CD4-positive, alpha-beta T cell (primary cell): ENCODE data around the gene GJB5. TPM values are rescaled to one million over a fixed set of nuclear protein-coding genes. Genes with fewer than 3 reads are reported as not detected.

ENCODE experiments used
- ATAC-seq: fragments of 200-7000 bp; cut with Tn5 transposase; one replicate; pipeline ENCODE4 v1.10.0; 2022; ENCODE audit warnings: mild to moderate bottlenecking; ENCODE audit not compliant: poor library complexity
- CTCF ChIA-PET: fragments of 350-600 bp; sonication (Branson Sonifier 250); formaldehyde crosslinking; loops from one replicate; lab custom pipeline; 2021; ENCODE audit warnings: antibody characterized with exemption, inconsistent platforms; lab: Charles Lee
- POLR2A ChIA-PET: fragments of 350-600 bp; sonication (Branson Sonifier 250); formaldehyde crosslinking; loops from one replicate; lab custom pipeline; 2021; ENCODE audit warnings: antibody characterized with exemption, inconsistent platforms; lab: Charles Lee
- DNase-seq, 14 experiments: peaks; one replicate each; pipeline ENCODE4 v3.0.0-alpha.2; 2013 to 2020; ENCODE audit warnings: mixed read lengths in 2 of 14
- H3K27ac ChIP-seq, 2 donors: one replicate each; pipeline versions ENCODE4 v1.5.1 to v1.7.0; 2013; ENCODE audit warnings: low read length in 2 of 2, low read depth in 1 of 2, mild to moderate bottlenecking in 1 of 2
- H3K27me3 ChIP-seq, 2 experiments: 1 replicate in 1 of 2; 2 replicates in 1 of 2; pipeline versions ENCODE4 v1.6.1 to v1.7.0; 2013; ENCODE audit warnings: low read length in 2 of 2, control low read depth in 1 of 2, mild to moderate bottlenecking in 1 of 2, moderate library complexity in 1 of 2; ENCODE audit not compliant: insufficient read depth in 2 of 2, control insufficient read depth in 1 of 2
- H3K36me3 ChIP-seq: one replicate; pipeline ENCODE4 v1.6.1; 2013; ENCODE audit warnings: low read length, control low read depth; ENCODE audit not compliant: insufficient read depth
- H3K4me1 ChIP-seq: one replicate; pipeline ENCODE4 v1.6.1; 2013; ENCODE audit warnings: low read length, control low read depth; ENCODE audit not compliant: insufficient read depth
- H3K4me3 ChIP-seq: one replicate; pipeline ENCODE4 v1.5.1; 2013; ENCODE audit warnings: mild to moderate bottlenecking, low read length, moderate library complexity
- H3K9me3 ChIP-seq, 2 experiments: 1 replicate in 1 of 2; 2 replicates in 1 of 2; pipeline versions ENCODE4 v1.6.1 to v1.7.0; 2013; ENCODE audit warnings: low read length in 2 of 2, mild to moderate bottlenecking in 2 of 2, control low read depth in 1 of 2, moderate library complexity in 1 of 2; ENCODE audit not compliant: control insufficient read depth in 1 of 2, insufficient read depth in 1 of 2
- H3K27ac Mint-ChIP-seq: one replicate; pipeline ENCODE4 v1.8.0; 2020; ENCODE audit warnings: mixed read lengths
- H3K27me3 Mint-ChIP-seq: one replicate; pipeline ENCODE4 v1.8.0; 2021; ENCODE audit warnings: mixed read lengths
- H3K36me3 Mint-ChIP-seq: one replicate; pipeline ENCODE4 v1.8.0; 2021; ENCODE audit warnings: low read depth, mixed read lengths
- H3K4me1 Mint-ChIP-seq: one replicate; pipeline ENCODE4 v1.8.0; 2021; ENCODE audit warnings: low read depth, mixed read lengths
- H3K4me3 Mint-ChIP-seq: one replicate; pipeline ENCODE4 v1.8.0; 2020; ENCODE audit warnings: mild to moderate bottlenecking, mixed read lengths
- H3K9me3 Mint-ChIP-seq: one replicate; pipeline ENCODE4 v1.8.0; 2020; ENCODE audit warnings: mixed read lengths
- CTCF ChIP-seq: fragments of 200-600 bp; IDR thresholded peaks from one replicate; pipeline ENCODE4 v1.8.0; 2022; ENCODE audit warnings: antibody characterized with exemption, mild to moderate bottlenecking
- intact Hi-C, 2 experiments: fragments of 100-400 bp; cut with DNase I in 1 of 2; cut with micrococcal nuclease in 1 of 2; formaldehyde crosslinking; loops; one replicate each; pipeline versions ENCODE4 v1.15.1 to v1.9.0; 2023 to 2025; cut with DNase I, micrococcal nuclease
- total RNA-seq, 174 experiments: library from RNA in 2 of 174; stranded (reverse) in 2 of 174; gene quantifications; one replicate each; pipeline ENCODE4 v1.2.3 and lab custom pipeline; 2021 to 2026

The GJB5 gene
- total RNA-seq, 2 experiments from 2014 or later = not detected

DNA sequence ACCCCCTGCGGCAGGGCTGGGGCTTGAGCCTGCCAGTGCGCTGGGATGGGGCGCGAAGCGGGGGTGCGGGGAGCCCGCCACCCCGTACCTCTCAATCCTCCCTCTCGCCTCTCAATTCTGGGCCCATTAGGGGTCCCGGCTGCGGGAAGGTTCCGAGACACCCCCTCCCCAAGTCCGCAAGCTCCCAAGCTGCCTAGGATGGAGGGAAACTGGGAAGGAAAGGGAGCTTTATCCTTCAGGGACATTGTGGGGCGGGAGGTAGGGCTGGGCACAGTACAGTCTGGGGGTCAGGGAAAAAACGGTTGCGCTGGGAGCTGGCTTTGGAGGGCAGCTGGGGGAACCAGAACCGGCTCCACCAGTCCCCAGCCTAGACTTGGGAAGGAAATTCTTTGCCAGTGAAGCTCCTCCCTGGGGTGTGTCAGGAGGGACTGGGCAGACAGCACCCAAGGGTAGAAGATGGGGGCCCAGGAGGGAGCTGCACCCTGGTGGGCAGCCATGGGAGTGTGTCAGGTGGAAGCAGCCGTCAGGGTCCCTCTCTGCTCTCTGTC is 27.1 kb downstream of the GJB5 start:
- Mint-ChIP-seq H3K4me1 (peaks cover 5% of the 10 kb centered on the region), H3K27ac (no peak overlapping the region), H3K4me3 (no peak overlapping the region), H3K9me3 (no peaks in the 10 kb centered on the region), H3K36me3 (no peaks in the 10 kb centered on the region), H3K27me3 (peaks cover 68% of the 10 kb centered on the region)
- POLR2A ChIA-PET = no interaction called here
- intact Hi-C loops = no loop called here
- TF ChIP-seq CTCF = no peak
- H3K27me3 ChIP-seq = peaks cover 26 to 43% of the 10 kb centered on the region in 2 experiments
- no peak for DNase-seq
- no peaks in the 10 kb centered on the region for H3K36me3 ChIP-seq
- H3K4me1 ChIP-seq = peaks cover 13% of the 10 kb centered on the region
- no peak for ATAC-seq
- CTCF ChIA-PET = no interaction called here
- H3K27ac ChIP-seq = no peak overlapping the region
- H3K4me3 ChIP-seq = no peak overlapping the region
- H3K9me3 ChIP-seq = peaks cover 0 to 4% of the 10 kb centered on the region in 2 experiments

DNA sequence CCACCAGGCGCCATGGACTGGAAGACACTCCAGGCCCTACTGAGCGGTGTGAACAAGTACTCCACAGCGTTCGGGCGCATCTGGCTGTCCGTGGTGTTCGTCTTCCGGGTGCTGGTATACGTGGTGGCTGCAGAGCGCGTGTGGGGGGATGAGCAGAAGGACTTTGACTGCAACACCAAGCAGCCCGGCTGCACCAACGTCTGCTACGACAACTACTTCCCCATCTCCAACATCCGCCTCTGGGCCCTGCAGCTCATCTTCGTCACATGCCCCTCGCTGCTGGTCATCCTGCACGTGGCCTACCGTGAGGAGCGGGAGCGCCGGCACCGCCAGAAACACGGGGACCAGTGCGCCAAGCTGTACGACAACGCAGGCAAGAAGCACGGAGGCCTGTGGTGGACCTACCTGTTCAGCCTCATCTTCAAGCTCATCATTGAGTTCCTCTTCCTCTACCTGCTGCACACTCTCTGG is 29.9 kb downstream of the GJB5 start:
- peaks cover 57% of the 10 kb centered on the region for H3K27me3 Mint-ChIP-seq
- no peaks in the 10 kb centered on the region for H3K9me3 Mint-ChIP-seq
- ChIA-PET CTCF (no interaction called here), POLR2A (no interaction called here)
- DNase-seq (no peak), ATAC-seq (no peak)
- H3K36me3 Mint-ChIP-seq = no peaks in the 10 kb centered on the region
- peaks cover 13% of the 10 kb centered on the region for H3K4me1 ChIP-seq
- H3K4me1 Mint-ChIP-seq = peaks cover 5% of the 10 kb centered on the region
- no peak for TF ChIP-seq CTCF
- H3K4me3 ChIP-seq = no peak overlapping the region
- H3K9me3 ChIP-seq = peaks cover 0 to 4% of the 10 kb centered on the region in 2 experiments
- H3K27me3 ChIP-seq = peaks cover 20 to 43% of the 10 kb centered on the region in 2 experiments
- intact Hi-C loops = no loop called here
- H3K36me3 ChIP-seq = no peaks in the 10 kb centered on the region
- no peak overlapping the region for H3K4me3 Mint-ChIP-seq
- no peak overlapping the region for H3K27ac ChIP-seq
- H3K27ac Mint-ChIP-seq = no peak overlapping the region

DNA sequence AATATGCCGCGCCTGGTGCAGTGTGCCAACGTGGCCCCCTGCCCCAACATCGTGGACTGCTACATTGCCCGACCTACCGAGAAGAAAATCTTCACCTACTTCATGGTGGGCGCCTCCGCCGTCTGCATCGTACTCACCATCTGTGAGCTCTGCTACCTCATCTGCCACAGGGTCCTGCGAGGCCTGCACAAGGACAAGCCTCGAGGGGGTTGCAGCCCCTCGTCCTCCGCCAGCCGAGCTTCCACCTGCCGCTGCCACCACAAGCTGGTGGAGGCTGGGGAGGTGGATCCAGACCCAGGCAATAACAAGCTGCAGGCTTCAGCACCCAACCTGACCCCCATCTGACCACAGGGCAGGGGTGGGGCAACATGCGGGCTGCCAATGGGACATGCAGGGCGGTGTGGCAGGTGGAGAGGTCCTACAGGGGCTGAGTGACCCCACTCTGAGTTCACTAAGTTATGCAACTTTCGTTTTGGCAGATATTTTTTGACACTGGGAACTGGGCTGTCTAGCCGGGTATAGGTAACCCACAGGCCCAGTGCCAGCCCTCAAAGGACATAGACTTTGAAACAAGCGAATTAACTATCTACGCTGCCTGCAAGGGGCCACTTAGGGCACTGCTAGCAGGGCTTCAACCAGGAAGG is 30.5 kb downstream of the GJB5 start:
- intact Hi-C loops = no loop called here
- TF ChIP-seq CTCF = no peak
- Mint-ChIP-seq H3K27me3 (peaks cover 56% of the 10 kb centered on the region), H3K27ac (no peak overlapping the region), H3K4me3 (no peak overlapping the region), H3K4me1 (peaks cover 5% of the 10 kb centered on the region), H3K9me3 (no peaks in the 10 kb centered on the region), H3K36me3 (no peaks in the 10 kb centered on the region)
- CTCF ChIA-PET = no interaction called here
- POLR2A ChIA-PET = no interaction called here
- peaks cover 0 to 4% of the 10 kb centered on the region in 2 experiments for H3K9me3 ChIP-seq
- no peak for DNase-seq
- peaks cover 20 to 37% of the 10 kb centered on the region in 2 experiments for H3K27me3 ChIP-seq
- no peak for ATAC-seq
- H3K4me1 ChIP-seq = peaks cover 13% of the 10 kb centered on the region
- no peak overlapping the region for H3K27ac ChIP-seq
- no peaks in the 10 kb centered on the region for H3K36me3 ChIP-seq
- no peak overlapping the region for H3K4me3 ChIP-seq
